Endothelial cell of umbilical vein (primary cell): ENCODE data around the gene SMARCA2. TPM values are rescaled to one million over a fixed set of nuclear protein-coding genes. Genes with fewer than 3 reads are reported as not detected.

Experiments
- BruUV-seq: library from RNA; stranded (reverse); fragments of 400-500 nt; replicated peaks from 2 replicates; lab custom pipeline; 2021; lab: Mats Ljungman, UMichigan
- CTCF ChIA-PET: fragments of 300-600, 350-600 bp; sonication (Branson Sonifier 250); formaldehyde crosslinking; loops from one replicate; lab custom pipeline; 2021; ENCODE audit warnings: antibody characterized with exemption, inconsistent platforms; lab: Charles Lee
- POLR2A ChIA-PET: fragments of 300-600, 350-600 bp; sonication (Branson Sonifier 250); formaldehyde crosslinking; loops from one replicate; lab custom pipeline; 2021; ENCODE audit warnings: antibody characterized with exemption, inconsistent platforms; lab: Charles Lee
- DNase-seq: peaks from one replicate; pipeline ENCODE4 v3.0.0-alpha.2; 2011; ENCODE audit warnings: low read depth, low spot score
- FAIRE-seq: peaks from 2 replicates; lab custom pipeline; 2011; peaks lifted over from hg19 to GRCh38; lab: Jason Lieb, UNC
- H2AFZ ChIP-seq: 2 replicates; pipeline ENCODE4 v1.6.0; 2012; ENCODE audit warnings: low read depth, low read length, control low read depth, inconsistent platforms
- H3K27ac ChIP-seq: 2 replicates; pipeline ENCODE4 v1.5.1; 2011; ENCODE audit warnings: low read depth, mild to moderate bottlenecking, control low read depth, low read length, moderate library complexity; ENCODE audit not compliant: insufficient read depth
- H3K27me3 ChIP-seq, 2 experiments: 2 replicates each; pipeline versions ENCODE4 v1.6.0 to v1.6.1; 2011; ENCODE audit warnings: low read length in 2 of 2, mixed read lengths in 1 of 2; ENCODE audit not compliant: control insufficient read depth in 2 of 2, insufficient read depth in 2 of 2
- H3K36me3 ChIP-seq, 2 experiments: 2 replicates in 1 of 2; 3 replicates in 1 of 2; pipeline ENCODE4 v1.5.1; 2011; ENCODE audit warnings: low read length in 2 of 2, mild to moderate bottlenecking in 1 of 2, moderate library complexity in 1 of 2; ENCODE audit not compliant: control insufficient read depth in 2 of 2, insufficient read depth in 2 of 2; ENCODE audit errors: extremely low read depth in 1 of 2
- H3K4me1 ChIP-seq: 3 replicates; pipeline ENCODE4 v1.5.1; 2011; ENCODE audit warnings: mild to moderate bottlenecking, low read length; ENCODE audit not compliant: control insufficient read depth, insufficient read depth; ENCODE audit errors: extremely low read depth
- H3K4me2 ChIP-seq: 2 replicates; pipeline ENCODE4 v1.6.1; 2011; ENCODE audit warnings: low read length, control low read depth, mixed read lengths; ENCODE audit not compliant: insufficient read depth
- H3K4me3 ChIP-seq, 3 experiments: fragments of 200-600 bp in 1 of 3; sonication (generic), shearing (Covaris generic) in 1 of 3; replicated peaks in 1 of 3; 2 replicates each; pipeline ENCODE4 v1.5.1; 2011 to 2016; ENCODE audit warnings: control low read depth in 3 of 3, low read length in 3 of 3, mild to moderate bottlenecking in 2 of 3, inconsistent platforms in 1 of 3, low read depth in 1 of 3, moderate library complexity in 1 of 3; ENCODE audit not compliant: insufficient read depth in 1 of 3
- H3K79me2 ChIP-seq: 2 replicates; pipeline ENCODE4 v1.6.0; 2012; ENCODE audit warnings: low read length, inconsistent platforms; ENCODE audit not compliant: control insufficient read depth, insufficient read depth
- H3K9ac ChIP-seq: replicated peaks from 2 replicates; pipeline ENCODE3; 2011; ENCODE audit warnings: low read length, control low read depth; ENCODE audit not compliant: insufficient read depth; ENCODE audit errors: extremely low read depth
- H3K9me1 ChIP-seq: replicated peaks from 3 replicates; pipeline ENCODE4 v1.6.0; 2011; ENCODE audit warnings: mild to moderate bottlenecking, low read length; ENCODE audit not compliant: control insufficient read depth, insufficient read depth; ENCODE audit errors: extremely low read depth
- H3K9me3 ChIP-seq: replicated peaks from 2 replicates; pipeline ENCODE4 v1.5.1; 2012; ENCODE audit warnings: low read length, inconsistent platforms; ENCODE audit not compliant: control insufficient read depth, insufficient read depth
- H4K20me1 ChIP-seq: replicated peaks from 2 replicates; pipeline ENCODE3; 2011; ENCODE audit warnings: mild to moderate bottlenecking, low read length; ENCODE audit not compliant: control insufficient read depth, insufficient read depth; ENCODE audit errors: extremely low read depth
- CTCF ChIP-seq, 2 donors: IDR thresholded peaks; 1 replicate in 1 of 2; 2 replicates in 1 of 2; pipeline ENCODE4 v1.5.1; 2011; ENCODE audit warnings: low read length in 2 of 2, mild to moderate bottlenecking in 2 of 2, moderate library complexity in 2 of 2, control low read depth in 1 of 2, inconsistent platforms in 1 of 2, low read depth in 1 of 2; ENCODE audit not compliant: insufficient read depth in 1 of 2; ENCODE audit errors: extremely low read depth in 1 of 2
- EZH2 ChIP-seq: IDR thresholded peaks from 2 replicates; pipeline ENCODE4 v1.6.1; 2012; ENCODE audit warnings: borderline replicate concordance, low read depth, mild to moderate bottlenecking, moderate library complexity, low read length, inconsistent platforms; ENCODE audit not compliant: severe bottlenecking
- FOS ChIP-seq: IDR thresholded peaks from 2 replicates; pipeline ENCODE4 v1.6.1; 2011; ENCODE audit warnings: mild to moderate bottlenecking, low read length, moderate library complexity, borderline replicate concordance; ENCODE audit not compliant: insufficient read depth
- GATA2 ChIP-seq: IDR thresholded peaks from 2 replicates; pipeline ENCODE4 v1.7.0; 2011; ENCODE audit warnings: low read depth, mild to moderate bottlenecking, moderate library complexity, mixed read lengths, low read length; ENCODE audit not compliant: insufficient read length, insufficient read depth
- JUN ChIP-seq: IDR thresholded peaks from 2 replicates; pipeline ENCODE4 v1.6.1; 2011; ENCODE audit warnings: borderline replicate concordance, low read depth; ENCODE audit not compliant: insufficient read length, insufficient read depth
- MYC ChIP-seq: IDR thresholded peaks from one replicate; pipeline ENCODE4 v1.6.1; 2011; ENCODE audit warnings: mild to moderate bottlenecking, low read depth, low read length
- POLR2A ChIP-seq: IDR thresholded peaks from 2 replicates; pipeline ENCODE4 v1.6.1; 2012; ENCODE audit warnings: low read depth, mild to moderate bottlenecking, control low read depth, low read length
- POLR2AphosphoS5 ChIP-seq: IDR thresholded peaks from 2 replicates; pipeline ENCODE4 v1.6.1; 2012; ENCODE audit warnings: low read depth, mild to moderate bottlenecking, control low read depth, low read length, moderate library complexity; ENCODE audit not compliant: insufficient read depth
- dilution Hi-C: fragments of 300-500 bp; cut with MboI; formaldehyde crosslinking; loops from one replicate; pipeline ENCODE4 v1.15.0; 2019; ENCODE audit warnings: low sequenced_read_pairs; ENCODE audit not compliant: extremely low pct_ligation_motif_present
- intact Hi-C: fragments of 100-400 bp; cut with micrococcal nuclease; formaldehyde crosslinking; loops from one replicate; pipeline ENCODE4 v1.10.0; 2022
- polyA plus RNA-seq, 4 experiments: library from polyadenylated mRNA; depleted of rRNA in 3 of 4; stranded (reverse) in 3 of 4; unstranded in 1 of 4; fragments of >200 nt; gene quantifications; 2 replicates each; pipeline versions ENCODE4 v1.2.1 to v1.2.3, GENCODE V29; 2011 to 2012; ENCODE audit warnings: missing spikeins in 1 of 4
- total RNA-seq: library from RNA; stranded (reverse); gene quantifications from 2 replicates; pipeline ENCODE4 v1.2.3, GENCODE V29; 2021
- TF ChIP-seq, protein P1 (sequence below): IDR thresholded peaks from 2 replicates; pipeline ENCODE4 v1.6.1; 2011; ENCODE audit not compliant: insufficient read depth, insufficient read length

Gene SMARCA2
- total and polyA plus RNA-seq, 2 donors (not counting 3 experiments of a cell fraction or from before 2014, with no cell fraction given), result 54.5 to 79.9 TPM

DNA sequence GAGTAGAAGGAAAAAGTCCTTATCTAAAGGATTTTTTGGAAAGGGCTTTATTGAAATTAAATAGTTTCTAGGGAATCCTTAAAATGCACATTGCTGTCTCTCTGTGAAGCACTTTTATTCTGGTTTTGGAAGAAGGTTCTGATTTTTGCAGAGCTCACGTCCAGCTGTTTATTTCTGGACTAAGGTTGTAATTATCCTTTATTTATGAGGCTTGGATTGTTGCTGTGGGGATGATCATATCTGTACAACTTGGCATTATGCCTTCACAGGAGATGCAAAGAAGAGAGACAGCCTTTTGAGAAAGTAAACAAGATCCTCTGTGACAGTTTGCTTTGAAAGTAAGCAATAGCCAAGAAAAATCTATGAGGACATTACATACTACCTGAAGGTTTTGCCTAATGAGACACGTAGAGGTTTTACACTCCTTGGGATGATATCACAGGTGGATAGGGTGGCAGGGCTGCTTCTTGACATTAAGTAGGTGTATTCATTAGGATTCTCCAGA lies 14.6 kb downstream of the SMARCA2 start:
- Histone ChIP-seq H3K27me3 (no peaks in the 10 kb centered on the region), H3K27ac (no peak overlapping the region), H3K4me1 (peaks cover 24% of the 10 kb centered on the region), H2AFZ (no peak overlapping the region), H3K4me2 (no peak overlapping the region), H3K9ac (no peak overlapping the region), H3K36me3 (peaks cover 3 to 8% of the 10 kb centered on the region in 2 experiments), H3K9me3 (no peaks in the 10 kb centered on the region), H3K9me1 (no peaks in the 10 kb centered on the region), H3K79me2 (peaks cover 31% of the 10 kb centered on the region), H3K4me3 (no peak overlapping the region), H4K20me1 (no peaks in the 10 kb centered on the region)
- dilution Hi-C loops, result no loop called here
- ChIA-PET CTCF (no interaction called here), POLR2A (no interaction called here)
- TF ChIP-seq POLR2A (no peak), GATA2 (no peak), MYC (no peak), EZH2 (no peak), CTCF (IDR thresholded peaks at IDR 0.05; ENCODE audit: extremely low read depth in 1 of 2, insufficient read depth in 1 of 2, low read depth in 1 of 2, low read length in 2 of 2) (no peak), JUN (no peak), FOS (no peak), POLR2AphosphoS5 (no peak)
- TF ChIP-seq, protein P1, sequence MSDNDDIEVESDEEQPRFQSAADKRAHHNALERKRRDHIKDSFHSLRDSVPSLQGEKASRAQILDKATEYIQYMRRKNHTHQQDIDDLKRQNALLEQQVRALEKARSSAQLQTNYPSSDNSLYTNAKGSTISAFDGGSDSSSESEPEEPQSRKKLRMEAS, result no peak
- DNase-seq (no peak), FAIRE-seq (no peak)
- intact Hi-C loops, result no loop called here
- no TSS peak for BruUV-seq
